Measurements from ENCODE around the gene NCMAP. TPM values are rescaled to one million over a fixed set of nuclear protein-coding genes. Genes with fewer than 3 reads are reported as not detected.

Gene NCMAP
- polyA plus RNA-seq, 1 donor from 2014 or later: not detected

DNA sequence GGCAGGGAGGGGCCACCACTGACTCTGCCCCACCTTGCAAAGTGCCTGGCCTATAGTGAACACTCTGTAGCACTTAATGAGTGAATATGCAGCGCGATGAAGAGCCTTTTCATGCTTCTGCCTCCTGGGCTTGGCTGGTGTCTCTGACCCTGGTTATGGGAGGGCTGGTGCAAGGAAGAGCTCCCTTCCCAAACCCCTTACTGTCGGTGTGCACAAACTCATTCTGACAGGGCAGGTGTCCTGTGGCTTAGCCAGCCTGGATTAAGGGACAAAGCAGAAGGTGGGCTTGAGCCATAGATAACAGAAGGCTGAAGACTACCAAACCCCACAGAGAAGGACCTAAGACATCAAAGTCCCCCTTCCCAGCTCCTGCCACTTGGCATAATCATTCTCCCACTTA is 2.0 kb upstream of the NCMAP start:
- Histone ChIP-seq H3F3A (ENCODE audit: insufficient read depth, low read length, poor library complexity, severe bottlenecking) (no peaks in the 10 kb centered on the region), H3K36me3 (ENCODE audit: insufficient read depth, low read length) (no peaks in the 10 kb centered on the region), H2AFZ (ENCODE audit: low read depth, low read length) (no peak overlapping the region), H3K9me3 (ENCODE audit: low read length) (no peaks in the 10 kb centered on the region), H3K4me3 (ENCODE audit: low read length) (no peak overlapping the region), H4K20me1 (ENCODE audit: insufficient read depth) (no peaks in the 10 kb centered on the region), H3K4me2 (ENCODE audit: low read length) (no peak overlapping the region), H3K9ac (ENCODE audit: low read length) (no peak overlapping the region), H3K9me2 (ENCODE audit: insufficient read depth, low read length) (no peaks in the 10 kb centered on the region), H3K79me2 (replicated peaks; ENCODE audit: insufficient read depth, low read length) (no peaks in the 10 kb centered on the region), H3K27ac (ENCODE audit: low read length) (no peak overlapping the region), H3K27me3 (ENCODE audit: insufficient read depth, low read depth, low read length) (peaks cover 27% of the 10 kb centered on the region)
- TF ChIP-seq SMC3 (conservative IDR thresholded peaks at IDR 0.05; ENCODE audit: poor library complexity) (no peak), TAF1 (IDR thresholded peaks at IDR 0.05; ENCODE audit: low read depth) (no peak), EP300 (conservative IDR thresholded peaks at IDR 0.05; ENCODE audit: poor library complexity, severe bottlenecking) (no peak), POLR2AphosphoS5 (IDR thresholded peaks at IDR 0.05) (no peak), EZH2 (IDR thresholded peaks at IDR 0.05; ENCODE audit: borderline replicate concordance, insufficient read depth, low read length, poor library complexity, severe bottlenecking) (no peak), RAD21 (conservative IDR thresholded peaks at IDR 0.05) (no peak), MXI1 (conservative IDR thresholded peaks at IDR 0.05; ENCODE audit: poor library complexity, severe bottlenecking) (no peak)
- TF ChIP-seq, protein P1, sequence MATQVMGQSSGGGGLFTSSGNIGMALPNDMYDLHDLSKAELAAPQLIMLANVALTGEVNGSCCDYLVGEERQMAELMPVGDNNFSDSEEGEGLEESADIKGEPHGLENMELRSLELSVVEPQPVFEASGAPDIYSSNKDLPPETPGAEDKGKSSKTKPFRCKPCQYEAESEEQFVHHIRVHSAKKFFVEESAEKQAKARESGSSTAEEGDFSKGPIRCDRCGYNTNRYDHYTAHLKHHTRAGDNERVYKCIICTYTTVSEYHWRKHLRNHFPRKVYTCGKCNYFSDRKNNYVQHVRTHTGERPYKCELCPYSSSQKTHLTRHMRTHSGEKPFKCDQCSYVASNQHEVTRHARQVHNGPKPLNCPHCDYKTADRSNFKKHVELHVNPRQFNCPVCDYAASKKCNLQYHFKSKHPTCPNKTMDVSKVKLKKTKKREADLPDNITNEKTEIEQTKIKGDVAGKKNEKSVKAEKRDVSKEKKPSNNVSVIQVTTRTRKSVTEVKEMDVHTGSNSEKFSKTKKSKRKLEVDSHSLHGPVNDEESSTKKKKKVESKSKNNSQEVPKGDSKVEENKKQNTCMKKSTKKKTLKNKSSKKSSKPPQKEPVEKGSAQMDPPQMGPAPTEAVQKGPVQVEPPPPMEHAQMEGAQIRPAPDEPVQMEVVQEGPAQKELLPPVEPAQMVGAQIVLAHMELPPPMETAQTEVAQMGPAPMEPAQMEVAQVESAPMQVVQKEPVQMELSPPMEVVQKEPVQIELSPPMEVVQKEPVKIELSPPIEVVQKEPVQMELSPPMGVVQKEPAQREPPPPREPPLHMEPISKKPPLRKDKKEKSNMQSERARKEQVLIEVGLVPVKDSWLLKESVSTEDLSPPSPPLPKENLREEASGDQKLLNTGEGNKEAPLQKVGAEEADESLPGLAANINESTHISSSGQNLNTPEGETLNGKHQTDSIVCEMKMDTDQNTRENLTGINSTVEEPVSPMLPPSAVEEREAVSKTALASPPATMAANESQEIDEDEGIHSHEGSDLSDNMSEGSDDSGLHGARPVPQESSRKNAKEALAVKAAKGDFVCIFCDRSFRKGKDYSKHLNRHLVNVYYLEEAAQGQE (IDR thresholded peaks at IDR 0.05; ENCODE audit: borderline replicate concordance): no peak
- TF ChIP-seq, protein P2, sequence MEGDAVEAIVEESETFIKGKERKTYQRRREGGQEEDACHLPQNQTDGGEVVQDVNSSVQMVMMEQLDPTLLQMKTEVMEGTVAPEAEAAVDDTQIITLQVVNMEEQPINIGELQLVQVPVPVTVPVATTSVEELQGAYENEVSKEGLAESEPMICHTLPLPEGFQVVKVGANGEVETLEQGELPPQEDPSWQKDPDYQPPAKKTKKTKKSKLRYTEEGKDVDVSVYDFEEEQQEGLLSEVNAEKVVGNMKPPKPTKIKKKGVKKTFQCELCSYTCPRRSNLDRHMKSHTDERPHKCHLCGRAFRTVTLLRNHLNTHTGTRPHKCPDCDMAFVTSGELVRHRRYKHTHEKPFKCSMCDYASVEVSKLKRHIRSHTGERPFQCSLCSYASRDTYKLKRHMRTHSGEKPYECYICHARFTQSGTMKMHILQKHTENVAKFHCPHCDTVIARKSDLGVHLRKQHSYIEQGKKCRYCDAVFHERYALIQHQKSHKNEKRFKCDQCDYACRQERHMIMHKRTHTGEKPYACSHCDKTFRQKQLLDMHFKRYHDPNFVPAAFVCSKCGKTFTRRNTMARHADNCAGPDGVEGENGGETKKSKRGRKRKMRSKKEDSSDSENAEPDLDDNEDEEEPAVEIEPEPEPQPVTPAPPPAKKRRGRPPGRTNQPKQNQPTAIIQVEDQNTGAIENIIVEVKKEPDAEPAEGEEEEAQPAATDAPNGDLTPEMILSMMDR (IDR thresholded peaks at IDR 0.05; ENCODE audit: poor library complexity, severe bottlenecking): no peak

DNA sequence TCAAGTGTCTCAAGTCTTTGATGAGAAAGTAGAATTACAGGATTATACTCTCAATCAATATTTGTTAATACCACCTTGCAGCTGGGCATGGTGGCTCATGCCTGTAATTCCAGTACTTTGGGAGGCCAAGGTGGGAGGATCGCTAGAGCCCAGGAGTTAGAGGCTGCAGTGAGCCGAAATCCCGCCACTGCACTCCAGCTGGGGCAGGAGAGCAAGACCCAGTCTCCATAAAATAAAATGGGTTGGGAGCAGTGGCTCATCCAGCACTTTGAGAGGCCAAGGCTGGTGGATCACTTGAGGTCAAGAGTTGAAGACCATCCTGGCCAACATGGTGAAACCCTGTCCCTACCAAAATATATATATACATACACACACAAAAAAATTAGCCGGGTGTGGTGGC is 1.2 kb upstream of the NCMAP start:
- TF ChIP-seq EP300 (conservative IDR thresholded peaks at IDR 0.05; ENCODE audit: poor library complexity, severe bottlenecking): no peak
- no peak for TF ChIP-seq EZH2 (IDR thresholded peaks at IDR 0.05; ENCODE audit: borderline replicate concordance, insufficient read depth, low read length, poor library complexity, severe bottlenecking)
- no peak for TF ChIP-seq POLR2AphosphoS5 (IDR thresholded peaks at IDR 0.05)
- no peak for TF ChIP-seq RAD21 (conservative IDR thresholded peaks at IDR 0.05)
- TF ChIP-seq, protein P2 (IDR thresholded peaks at IDR 0.05; ENCODE audit: poor library complexity, severe bottlenecking): no peak
- no peak for TF ChIP-seq SMC3 (conservative IDR thresholded peaks at IDR 0.05; ENCODE audit: poor library complexity)
- Histone ChIP-seq H3K9ac (ENCODE audit: low read length) (no peak overlapping the region), H3K4me3 (ENCODE audit: low read length) (no peak overlapping the region), H3K27ac (ENCODE audit: low read length) (no peak overlapping the region), H4K20me1 (ENCODE audit: insufficient read depth) (no peaks in the 10 kb centered on the region), H3K9me3 (ENCODE audit: low read length) (no peaks in the 10 kb centered on the region), H2AFZ (ENCODE audit: low read depth, low read length) (no peak overlapping the region), H3K9me2 (ENCODE audit: insufficient read depth, low read length) (no peaks in the 10 kb centered on the region), H3K36me3 (ENCODE audit: insufficient read depth, low read length) (no peaks in the 10 kb centered on the region), H3K79me2 (replicated peaks; ENCODE audit: insufficient read depth, low read length) (no peaks in the 10 kb centered on the region), H3K27me3 (ENCODE audit: insufficient read depth, low read depth, low read length) (peaks cover 27% of the 10 kb centered on the region), H3F3A (ENCODE audit: insufficient read depth, low read length, poor library complexity, severe bottlenecking) (no peaks in the 10 kb centered on the region), H3K4me2 (ENCODE audit: low read length) (no peak overlapping the region)
